Osteoblast (primary cell): ENCODE measurements around the gene LRRC55. TPM values are rescaled to one million over a fixed set of nuclear protein-coding genes. Genes with fewer than 3 reads are reported as not detected.

Experiments used
- DNase-seq: peaks from one replicate; pipeline ENCODE4 v3.0.0; 2011; ENCODE audit warnings: low spot score, mixed read lengths; ENCODE audit not compliant: insufficient read length; ENCODE audit errors: missing footprints
- H2AFZ ChIP-seq: 2 replicates; pipeline ENCODE4 v1.6.0; 2011; ENCODE audit warnings: mild to moderate bottlenecking, low read length
- H3K27ac ChIP-seq: 2 replicates; pipeline ENCODE4 v1.5.1; 2011; ENCODE audit warnings: mild to moderate bottlenecking, low read depth, low read length, moderate library complexity
- H3K27me3 ChIP-seq: 2 replicates; pipeline ENCODE4 v1.6.0; 2012; ENCODE audit warnings: mild to moderate bottlenecking, control low read depth, inconsistent platforms, low read length, moderate library complexity; ENCODE audit not compliant: insufficient read depth
- H3K36me3 ChIP-seq: 2 replicates; pipeline ENCODE4 v1.5.1; 2011; ENCODE audit warnings: mild to moderate bottlenecking, low read length, control low read depth, moderate library complexity; ENCODE audit not compliant: insufficient read depth
- H3K4me1 ChIP-seq: 2 replicates; pipeline ENCODE4 v1.5.1; 2011; ENCODE audit warnings: mild to moderate bottlenecking, low read length, control low read depth, moderate library complexity; ENCODE audit not compliant: insufficient read depth
- H3K4me2 ChIP-seq: 2 replicates; pipeline ENCODE4 v1.6.0; 2011; ENCODE audit warnings: mild to moderate bottlenecking, low read length; ENCODE audit not compliant: insufficient read depth
- H3K4me3 ChIP-seq: fragments of 200-600 bp; sonication (generic); 3 replicates; pipeline ENCODE4 v1.5.1; 2012; ENCODE audit warnings: mild to moderate bottlenecking, low read length, inconsistent platforms; ENCODE audit not compliant: insufficient read depth
- H3K79me2 ChIP-seq: 2 replicates; pipeline ENCODE4 v1.6.0; 2012; ENCODE audit warnings: mild to moderate bottlenecking, low read length, control low read depth, inconsistent platforms; ENCODE audit not compliant: insufficient read depth
- H3K9me3 ChIP-seq: 2 replicates; pipeline ENCODE4 v1.5.1; 2011; ENCODE audit warnings: low read depth, low read length, control low read depth
- H4K20me1 ChIP-seq: 2 replicates; pipeline ENCODE4 v1.6.0; 2012; ENCODE audit warnings: mild to moderate bottlenecking, low read length, control low read depth; ENCODE audit not compliant: insufficient read depth
- CTCF ChIP-seq: IDR thresholded peaks from 2 replicates; pipeline ENCODE4 v1.5.1; 2011; ENCODE audit warnings: mild to moderate bottlenecking, low read depth, low read length, moderate library complexity; ENCODE audit errors: extremely low read depth
- total RNA-seq: library from RNA; depleted of rRNA; stranded (reverse); fragments of >200 nt; gene quantifications from 2 replicates; pipeline ENCODE4 v1.2.3, GENCODE V29; 2012

The LRRC55 gene
- total RNA-seq, 1 donor = not detected

- no peak overlapping the region for H3K4me2 ChIP-seq
- H3K4me3 ChIP-seq = no peak overlapping the region
- H3K36me3 ChIP-seq = no peaks in the 10 kb centered on the region
- no peaks in the 10 kb centered on the region for H3K79me2 ChIP-seq
- TF ChIP-seq CTCF = no peak
- no peaks in the 10 kb centered on the region for H4K20me1 ChIP-seq
- no peaks in the 10 kb centered on the region for H3K4me1 ChIP-seq
- H3K27ac ChIP-seq = no peak overlapping the region
- DNase-seq = no peak
- H3K27me3 ChIP-seq = no peaks in the 10 kb centered on the region
- no peak overlapping the region for H2AFZ ChIP-seq
- no peaks in the 10 kb centered on the region for H3K9me3 ChIP-seq
Observed at GRCh38 chr11:57190548-57190947, 8.8 kb downstream of the LRRC55 start.

GRCh38 chr11:57191311-57192219 lies 9.8 kb downstream of the LRRC55 start:
- Histone ChIP-seq H3K4me2 (no peak overlapping the region), H3K27me3 (no peaks in the 10 kb centered on the region), H4K20me1 (no peaks in the 10 kb centered on the region), H3K4me1 (no peaks in the 10 kb centered on the region), H3K27ac (no peak overlapping the region), H2AFZ (no peak overlapping the region), H3K79me2 (no peaks in the 10 kb centered on the region), H3K4me3 (no peak overlapping the region), H3K9me3 (no peaks in the 10 kb centered on the region), H3K36me3 (no peaks in the 10 kb centered on the region)
- no peak for DNase-seq
- no peak for TF ChIP-seq CTCF

- H3K4me3 ChIP-seq = no peak overlapping the region
- H4K20me1 ChIP-seq = no peaks in the 10 kb centered on the region
- H3K4me1 ChIP-seq = no peaks in the 10 kb centered on the region
- H3K36me3 ChIP-seq = no peaks in the 10 kb centered on the region
- H3K27ac ChIP-seq = no peak overlapping the region
- no peak overlapping the region for H2AFZ ChIP-seq
- H3K27me3 ChIP-seq = no peaks in the 10 kb centered on the region
- no peak for TF ChIP-seq CTCF
- H3K79me2 ChIP-seq = no peaks in the 10 kb centered on the region
- no peaks in the 10 kb centered on the region for H3K9me3 ChIP-seq
- no peak overlapping the region for H3K4me2 ChIP-seq
- no peak for DNase-seq
Observed at GRCh38 chr11:57192316-57192715, 10.6 kb downstream of the LRRC55 start.

GRCh38 chr11:57196596-57196995 lies 14.8 kb downstream of the LRRC55 start:
- H3K9me3 ChIP-seq = no peaks in the 10 kb centered on the region
- no peak overlapping the region for H3K4me2 ChIP-seq
- no peak for TF ChIP-seq CTCF
- H3K27ac ChIP-seq = no peak overlapping the region
- H4K20me1 ChIP-seq = no peaks in the 10 kb centered on the region
- H3K36me3 ChIP-seq = no peaks in the 10 kb centered on the region
- peaks cover 8% of the 10 kb centered on the region for H3K27me3 ChIP-seq
- H3K4me3 ChIP-seq = no peak overlapping the region
- no peaks in the 10 kb centered on the region for H3K79me2 ChIP-seq
- no peak overlapping the region for H2AFZ ChIP-seq
- no peaks in the 10 kb centered on the region for H3K4me1 ChIP-seq
- DNase-seq = no peak
